GM23248 (cell line): Measurements from ENCODE around the gene PGPEP1. TPM values are rescaled to one million over a fixed set of nuclear protein-coding genes. Genes with fewer than 3 reads are reported as not detected.
"Not testable (repeated sequence)": the region's sequence is repeated elsewhere in the genome, so short reads cannot be mapped to it uniquely, and the experiment has no call there.

ENCODE experiments used
- DNase-seq: peaks from one replicate; pipeline ENCODE4 v3.0.0-alpha.2; 2015
- H2AFZ ChIP-seq: fragments of 200-600 bp; sonication (generic); 2 replicates; pipeline ENCODE4 v1.6.1; 2016; ENCODE audit warnings: antibody characterized with exemption
- H3F3A ChIP-seq: fragments of 200-600 bp; sonication (generic); 2 replicates; pipeline ENCODE4 v1.6.1; 2016; ENCODE audit warnings: mild to moderate bottlenecking, antibody characterized with exemption, mixed run types; ENCODE audit not compliant: insufficient read depth
- H3K27ac ChIP-seq: fragments of 200-600 bp; sonication (generic); 2 replicates; pipeline ENCODE4 v1.5.1; 2016; ENCODE audit warnings: mild to moderate bottlenecking
- H3K27me3 ChIP-seq: fragments of 200-600 bp; sonication (generic); replicated peaks from 2 replicates; pipeline ENCODE4 v1.6.1; 2016; ENCODE audit warnings: mild to moderate bottlenecking; ENCODE audit not compliant: insufficient read depth
- H3K36me3 ChIP-seq: fragments of 200-600 bp; sonication (generic); 2 replicates; pipeline ENCODE4 v1.6.1; 2016; ENCODE audit warnings: low read depth, mild to moderate bottlenecking
- H3K4me1 ChIP-seq: fragments of 200-600 bp; sonication (generic); 2 replicates; pipeline ENCODE4 v1.6.1; 2016; ENCODE audit warnings: mild to moderate bottlenecking; ENCODE audit not compliant: insufficient read depth
- H3K4me2 ChIP-seq: fragments of 200-600 bp; sonication (generic); one replicate; pipeline ENCODE4 v1.6.1; 2016; ENCODE audit warnings: mild to moderate bottlenecking; ENCODE audit not compliant: unreplicated experiment
- H3K4me3 ChIP-seq: fragments of 200-600 bp; sonication (generic); 2 replicates; pipeline ENCODE4 v1.5.1; 2016; ENCODE audit warnings: mild to moderate bottlenecking
- H3K79me2 ChIP-seq: fragments of 200-600 bp; sonication (generic); 2 replicates; pipeline ENCODE4 v1.6.1; 2016; ENCODE audit warnings: mild to moderate bottlenecking; ENCODE audit not compliant: insufficient read depth
- H3K9ac ChIP-seq: fragments of 200-600 bp; sonication (generic); 2 replicates; pipeline ENCODE4 v1.6.1; 2016; ENCODE audit warnings: mild to moderate bottlenecking
- H3K9me2 ChIP-seq: fragments of 200-600 bp; sonication (generic); 2 replicates; pipeline ENCODE4 v1.6.1; 2016; ENCODE audit warnings: mixed run types, mild to moderate bottlenecking, moderate library complexity; ENCODE audit not compliant: insufficient read depth
- H3K9me3 ChIP-seq: fragments of 200-600 bp; sonication (generic); one replicate; pipeline ENCODE4 v1.6.1; 2017; ENCODE audit warnings: low read depth
- H4K20me1 ChIP-seq: fragments of 200-600 bp; sonication (generic); 2 replicates; pipeline ENCODE4 v1.6.0; 2016; ENCODE audit not compliant: insufficient read depth
- EZH2 ChIP-seq: fragments of 200-600 bp; sonication (generic); IDR thresholded peaks from 2 replicates; pipeline ENCODE4 v1.6.1; 2018; ENCODE audit warnings: antibody characterized with exemption, mild to moderate bottlenecking; ENCODE audit not compliant: insufficient read depth, poor library complexity, severe bottlenecking
- EZH2phosphoT487 ChIP-seq: fragments of 200-600 bp; sonication (generic); IDR thresholded peaks from 2 replicates; pipeline ENCODE4 v1.6.1; 2018; ENCODE audit warnings: antibody characterized with exemption, moderate library complexity, mild to moderate bottlenecking, low read depth; ENCODE audit not compliant: insufficient read depth
- WGBS, 2 experiments: methylation state at CpG; one replicate each; pipeline ENCODE4 v1.1.6; 2015 to 2017; ENCODE audit warnings: low lambda C conversion rate in 2 of 2, low coverage in 1 of 2; ENCODE audit errors: missing lambda C conversion rate in 2 of 2; 5-methylcytosine and 5-hydroxymethylcytosine counted together
- in situ Hi-C: fragments of 300-500 bp; cut with MboI; formaldehyde crosslinking; loops from 2 replicates; pipeline ENCODE4 v1.15.0; 2020
- polyA plus RNA-seq: library from polyadenylated mRNA; unstranded; fragments of >200 nt; fragmentation: Nextera tagmentation; extraction: Ambion mirVana; gene quantifications from 2 replicates; pipeline ENCODE4 v1.2.1, GENCODE V29; 2016
- total RNA-seq: library from RNA; depleted of rRNA; stranded (reverse); fragments of >200 nt; shearing (Covaris generic); gene quantifications from 2 replicates; pipeline ENCODE4 v1.2.3, GENCODE V29; 2014

PGPEP1 gene
- total and polyA plus RNA-seq, 2 experiments from 2014 or later = 12.0 to 14.5 TPM

- Histone ChIP-seq H3K4me1 (no peaks in the 10 kb centered on the region), H3K4me3 (no peak overlapping the region), H3K79me2 (no peaks in the 10 kb centered on the region), H3K9me2 (no peaks in the 10 kb centered on the region), H2AFZ (no peak overlapping the region), H3K9me3 (no peaks in the 10 kb centered on the region), H3K4me2 (no peak overlapping the region), H3K27ac (no peak overlapping the region), H4K20me1 (no peaks in the 10 kb centered on the region), H3K9ac (no peak overlapping the region), H3K27me3 (no peaks in the 10 kb centered on the region), H3F3A (no peaks in the 10 kb centered on the region), H3K36me3 (no peaks in the 10 kb centered on the region)
- 91 to 98% methylated on average over 3 of the region's 3 CpGs for WGBS, 2 experiments
- in situ Hi-C loops = no loop called here
- TF ChIP-seq EZH2phosphoT487 (no peak), EZH2 (no peak)
- no peak for DNase-seq
Observed at GRCh38 chr19:18357041-18357440, 16.6 kb downstream of the PGPEP1 start.

- Histone ChIP-seq H4K20me1 (no peaks in the 10 kb centered on the region), H3K9me2 (no peaks in the 10 kb centered on the region), H2AFZ (no peak overlapping the region), H3K4me3 (no peak overlapping the region), H3K9ac (no peak overlapping the region), H3K4me2 (no peak overlapping the region), H3K27ac (no peak overlapping the region), H3K27me3 (no peaks in the 10 kb centered on the region), H3K4me1 (peaks cover 16% of the 10 kb centered on the region), H3K9me3 (no peaks in the 10 kb centered on the region), H3K79me2 (no peaks in the 10 kb centered on the region), H3K36me3 (no peaks in the 10 kb centered on the region), H3F3A (0 out of 2 replicates have a peak, but pooled peaks cover 6% of the 10 kb centered on the region)
- no peak for DNase-seq
- WGBS, 2 experiments = 91 to 93% methylated on average over 8 of the region's 8 CpGs
- in situ Hi-C loops = no loop called here
- TF ChIP-seq EZH2 = no peak
- TF ChIP-seq EZH2phosphoT487 = no peak
Observed at GRCh38 chr19:18361646-18362045, 21.2 kb downstream of the PGPEP1 start.

- Histone ChIP-seq H3K4me2 (no peak overlapping the region), H3F3A (0 out of 2 replicates have a peak, but pooled peaks cover 6% of the 10 kb centered on the region), H3K9me3 (no peaks in the 10 kb centered on the region), H3K36me3 (no peaks in the 10 kb centered on the region), H3K4me1 (peaks cover 16% of the 10 kb centered on the region), H4K20me1 (no peaks in the 10 kb centered on the region), H3K9ac (no peak overlapping the region), H3K27ac (no peak overlapping the region), H3K4me3 (no peak overlapping the region), H2AFZ (no peak overlapping the region), H3K79me2 (no peaks in the 10 kb centered on the region), H3K27me3 (no peaks in the 10 kb centered on the region), H3K9me2 (no peaks in the 10 kb centered on the region)
- DNase-seq = no peak
- 92 to 95% methylated on average over 17 of the region's 17 CpGs for WGBS, 2 experiments
- in situ Hi-C loops = no loop called here
- TF ChIP-seq EZH2 (no peak), EZH2phosphoT487 (no peak)
Observed at GRCh38 chr19:18362934-18363542, 22.6 kb downstream of the PGPEP1 start.

- Histone ChIP-seq H3K27ac (peak overlapping the region; percentile 76; the same call in 1 of the 2 replicates), H2AFZ (no peak overlapping the region), H3K4me1 (peaks cover 16% of the 10 kb centered on the region), H3K4me2 (no peak overlapping the region), H3K27me3 (no peaks in the 10 kb centered on the region), H3K79me2 (no peaks in the 10 kb centered on the region), H4K20me1 (no peaks in the 10 kb centered on the region), H3F3A (0 out of 2 replicates have a peak, but pooled peaks cover 6% of the 10 kb centered on the region), H3K9me3 (no peaks in the 10 kb centered on the region), H3K9me2 (no peaks in the 10 kb centered on the region), H3K9ac (no peak overlapping the region), H3K36me3 (no peaks in the 10 kb centered on the region), H3K4me3 (no peak overlapping the region)
- TF ChIP-seq EZH2phosphoT487 (no peak), EZH2 (no peak)
- in situ Hi-C loops = no loop called here
- no peak for DNase-seq
- WGBS, 2 experiments = 89 to 94% methylated on average over 6 of the region's 6 CpGs
Observed at GRCh38 chr19:18363787-18364186, 23.4 kb downstream of the PGPEP1 start.

GRCh38 chr19:18364277-18364825 is 24.0 kb downstream of the PGPEP1 start:
- H3K27ac ChIP-seq = peak overlapping the region; percentile 76
- H3K4me3 ChIP-seq, H3F3A ChIP-seq, H3K27me3 ChIP-seq, H3K9me2 ChIP-seq, H3K36me3 ChIP-seq, DNase-seq, H3K9me3 ChIP-seq, in situ Hi-C loops, H3K79me2 ChIP-seq, H4K20me1 ChIP-seq: not testable (repeated sequence)
- WGBS, 2 experiments = 89 to 90% methylated on average over 11 of the region's 11 CpGs
- peak overlapping the region; percentile 36 for H3K4me2 ChIP-seq
- H3K9ac ChIP-seq = peak overlapping the region; percentile 59
- peaks cover 16% of the 10 kb centered on the region for H3K4me1 ChIP-seq
- peak overlapping the region; percentile 54 for H2AFZ ChIP-seq
